Spleen (tissue), 7 donors: ENCODE results near the gene C16orf90.

Source experiments
- POLR2A ChIP-seq, 3 donors: fragments of 450-650 bp; IDR thresholded peaks; one replicate each; pipeline ENCODE4 v1.5.1; 2017; ENCODE audit warnings: antibody characterized with exemption in 3 of 3, mild to moderate bottlenecking in 1 of 3
- TF ChIP-seq, protein P1 (sequence below), 11 experiments: fragments of 200-600 bp in 7 of 11; fragments of 450-650 bp in 4 of 11; sonication (generic) in 4 of 11; IDR thresholded peaks in 8 of 11; conservative IDR thresholded peaks in 3 of 11; 1 replicate in 7 of 11; 2 replicates in 4 of 11; pipeline versions ENCODE4 v1.4.0 to v1.8.0; 2016 to 2021; ENCODE audit warnings: antibody characterized with exemption in 11 of 11, inconsistent platforms in 4 of 11, mild to moderate bottlenecking in 1 of 11
- donor health status: DM: no; HTN: no; CAD: no; lungs with moderate emphysema.
- donor health status: DM: no; HTN: no; CAD: no.
- donor health status: DM: no; HTN: no; CAD: no.

DNA sequence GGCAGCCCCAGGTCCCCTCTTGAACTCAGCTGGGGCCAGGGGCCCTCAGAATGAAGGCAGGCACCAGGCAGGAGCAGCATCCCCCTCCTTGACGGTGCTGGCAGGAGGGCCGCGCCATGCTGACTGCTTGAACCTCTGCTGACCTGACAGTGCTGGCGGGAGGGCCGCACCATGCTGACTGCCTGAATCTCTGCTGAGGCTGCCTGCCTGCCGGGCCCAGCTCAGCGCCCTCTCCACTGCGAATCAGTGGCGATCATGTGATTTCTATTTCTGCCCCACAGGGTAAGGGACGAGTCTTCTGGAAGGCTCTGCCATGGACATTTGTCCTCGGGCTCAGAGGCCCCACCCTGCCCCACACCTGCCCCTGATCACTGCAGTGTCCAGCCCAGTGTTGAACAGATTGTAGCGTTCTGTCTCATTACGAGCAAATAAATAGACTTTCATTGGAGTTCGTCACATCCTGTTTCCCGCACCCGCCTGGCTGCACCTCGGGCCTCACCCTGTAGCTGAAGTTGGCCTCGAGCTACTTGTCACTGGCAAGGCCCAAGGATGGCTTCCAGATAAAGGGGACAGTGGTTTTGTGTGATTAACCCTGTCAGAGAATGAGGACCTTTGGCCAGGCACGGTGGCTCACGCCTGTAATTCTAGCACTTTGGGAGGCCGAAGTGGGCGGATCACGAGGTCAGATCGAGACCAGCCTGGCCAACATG, 8.6 kb downstream of the C16orf90 start:
- TF ChIP-seq, protein P1, sequence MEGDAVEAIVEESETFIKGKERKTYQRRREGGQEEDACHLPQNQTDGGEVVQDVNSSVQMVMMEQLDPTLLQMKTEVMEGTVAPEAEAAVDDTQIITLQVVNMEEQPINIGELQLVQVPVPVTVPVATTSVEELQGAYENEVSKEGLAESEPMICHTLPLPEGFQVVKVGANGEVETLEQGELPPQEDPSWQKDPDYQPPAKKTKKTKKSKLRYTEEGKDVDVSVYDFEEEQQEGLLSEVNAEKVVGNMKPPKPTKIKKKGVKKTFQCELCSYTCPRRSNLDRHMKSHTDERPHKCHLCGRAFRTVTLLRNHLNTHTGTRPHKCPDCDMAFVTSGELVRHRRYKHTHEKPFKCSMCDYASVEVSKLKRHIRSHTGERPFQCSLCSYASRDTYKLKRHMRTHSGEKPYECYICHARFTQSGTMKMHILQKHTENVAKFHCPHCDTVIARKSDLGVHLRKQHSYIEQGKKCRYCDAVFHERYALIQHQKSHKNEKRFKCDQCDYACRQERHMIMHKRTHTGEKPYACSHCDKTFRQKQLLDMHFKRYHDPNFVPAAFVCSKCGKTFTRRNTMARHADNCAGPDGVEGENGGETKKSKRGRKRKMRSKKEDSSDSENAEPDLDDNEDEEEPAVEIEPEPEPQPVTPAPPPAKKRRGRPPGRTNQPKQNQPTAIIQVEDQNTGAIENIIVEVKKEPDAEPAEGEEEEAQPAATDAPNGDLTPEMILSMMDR (IDR thresholded peaks at IDR 0.05 in 8 of 11, conservative IDR thresholded peaks at IDR 0.05 in 3 of 11), result no peak
- TF ChIP-seq POLR2A (IDR thresholded peaks at IDR 0.05), result no peak
